Measurements from ENCODE around the gene SERPINA5.

GRCh38 chr14:94641632-94641955 is 60.4 kb downstream of the SERPINA5 start:
- TF ChIP-seq SREBF2 (IDR thresholded peaks at IDR 0.05; ENCODE audit: low read length) (no peak), ZZZ3 (IDR thresholded peaks at IDR 0.05; ENCODE audit: control insufficient read depth, insufficient read length, low read depth) (no peak), RBBP5 (conservative IDR thresholded peaks at IDR 0.05) (no peak)
